Measurements from ENCODE around the gene LSAMP.
A peak's percentile ranks its signal among the peaks of the same experiment; 100 is the strongest.
"Not testable (repeated sequence)": the region's sequence is repeated elsewhere in the genome, so short reads cannot be mapped to it uniquely, and the experiment has no call there.

LSAMP gene

DNA sequence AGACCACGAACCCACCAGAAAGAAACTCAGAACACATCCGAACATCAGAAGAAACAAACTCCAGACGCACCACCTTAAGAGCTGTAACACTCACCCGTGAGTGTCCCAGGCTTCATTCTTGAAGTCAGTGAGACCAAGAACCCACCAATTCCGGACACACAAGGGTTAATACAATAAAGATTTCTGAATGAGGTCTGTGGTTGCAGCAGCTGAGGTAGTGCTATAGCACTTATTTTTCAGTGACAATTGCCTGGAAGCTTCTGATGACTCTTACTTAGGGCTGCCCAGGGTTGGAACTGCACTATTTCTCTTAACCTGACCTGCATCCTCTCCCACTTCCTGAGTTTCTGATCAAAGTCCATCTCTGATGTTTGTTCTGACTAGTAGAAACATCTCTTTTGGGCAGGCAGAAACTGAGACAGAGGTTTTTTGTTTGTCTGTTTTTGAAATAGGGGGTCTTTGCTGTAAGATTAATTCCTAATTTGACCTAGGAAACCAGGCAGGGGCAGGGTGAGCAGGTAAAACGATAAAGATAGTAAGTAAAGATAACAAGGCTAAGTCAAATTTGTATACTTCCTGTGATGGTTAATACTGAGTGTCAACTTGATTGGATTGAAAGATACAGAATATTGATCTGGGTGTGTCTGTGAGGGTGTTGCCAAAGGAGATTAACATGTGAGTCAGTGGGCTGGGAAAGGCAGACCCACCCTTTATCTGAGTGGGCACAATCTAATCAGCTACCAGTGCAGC is 652.9 kb downstream of the LSAMP start:
- no peak for DNase-seq (ENCODE audit: low read depth)

DNA sequence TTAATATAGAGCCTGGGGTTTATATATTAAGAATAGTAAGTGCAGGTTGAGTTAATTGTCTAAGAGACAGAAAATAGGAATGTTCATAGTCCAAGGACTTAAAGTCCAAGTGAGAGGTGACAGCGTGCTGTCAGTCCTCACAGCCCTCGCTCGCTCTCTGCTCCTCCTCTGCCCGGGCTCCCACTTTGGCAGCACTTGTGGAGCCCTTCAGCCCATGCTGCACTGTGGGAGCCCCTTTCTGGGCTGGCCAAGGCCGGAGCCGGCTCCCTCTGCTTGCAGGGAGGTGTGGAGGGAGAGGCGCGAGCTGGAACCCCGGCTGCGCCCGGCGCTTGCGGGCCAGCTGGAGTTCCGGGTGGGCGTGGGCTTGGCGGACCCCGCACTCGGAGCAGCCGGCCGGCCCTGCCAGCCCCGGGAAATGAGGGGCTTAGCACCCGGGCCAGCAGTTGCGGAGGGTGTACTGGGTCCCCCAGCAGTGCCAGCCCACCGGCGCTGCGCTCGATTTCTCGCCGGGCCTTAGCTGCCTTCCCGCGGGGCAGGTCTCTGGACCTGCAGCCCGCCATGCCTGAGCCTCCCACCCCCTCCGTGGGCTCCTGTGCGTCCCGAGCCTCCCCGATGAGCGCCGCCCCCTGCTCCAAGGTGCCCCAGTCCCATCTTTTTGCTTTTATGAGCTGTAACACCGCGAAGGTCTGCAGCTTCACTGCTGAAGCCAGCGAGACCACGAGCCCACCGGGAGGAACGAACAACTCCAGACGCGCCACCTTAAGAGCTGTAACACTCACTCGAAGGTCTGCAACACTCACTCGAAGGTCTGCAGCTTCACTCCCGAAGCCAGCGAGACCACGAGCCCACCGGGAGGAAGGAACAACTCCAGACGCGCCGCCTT is 653.8 kb downstream of the LSAMP start:
- not testable (repeated sequence) for DNase-seq (ENCODE audit: low read depth)

DNA sequence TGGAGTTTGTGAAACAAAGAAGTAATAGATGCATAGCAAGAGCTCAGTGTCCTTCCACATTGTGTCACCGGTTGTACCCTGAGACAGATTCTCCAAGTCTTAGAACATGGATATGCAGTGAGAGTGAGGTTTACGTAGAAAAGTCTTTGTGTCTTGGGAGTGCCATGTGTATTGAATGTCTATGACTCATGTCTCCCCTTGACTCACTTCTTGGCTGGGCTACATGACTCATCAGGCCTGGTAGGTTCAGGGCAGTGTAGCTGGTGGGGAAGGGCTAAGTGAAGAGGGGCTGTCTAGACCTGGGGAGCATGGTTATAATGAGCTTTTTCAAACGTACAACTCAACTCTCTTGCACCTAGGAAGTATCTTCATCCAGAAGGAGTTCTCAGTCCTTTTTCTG is 654.5 kb downstream of the LSAMP start:
- DNase-seq (ENCODE audit: low read depth) = no peak

DNA sequence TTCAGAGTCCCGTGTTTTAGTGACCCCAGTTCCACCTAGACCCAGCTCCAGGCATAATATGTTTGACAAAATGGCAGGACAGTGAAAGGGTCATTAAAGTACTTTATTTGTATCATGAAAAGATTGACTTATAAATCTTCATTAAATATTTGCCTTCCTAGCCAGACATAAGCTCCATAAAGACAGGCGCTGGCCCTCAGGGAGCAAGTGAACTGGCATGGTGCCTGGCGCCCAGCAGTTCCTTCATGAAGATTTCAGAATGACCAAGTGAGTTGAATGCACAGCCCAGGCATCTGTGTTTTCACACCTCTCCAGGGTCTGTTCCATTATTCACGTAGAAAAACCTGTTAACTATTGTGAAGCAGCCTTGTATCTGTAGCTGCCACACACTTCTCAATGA is 655.8 kb downstream of the LSAMP start:
- DNase-seq (ENCODE audit: low read depth) = no peak

DNA sequence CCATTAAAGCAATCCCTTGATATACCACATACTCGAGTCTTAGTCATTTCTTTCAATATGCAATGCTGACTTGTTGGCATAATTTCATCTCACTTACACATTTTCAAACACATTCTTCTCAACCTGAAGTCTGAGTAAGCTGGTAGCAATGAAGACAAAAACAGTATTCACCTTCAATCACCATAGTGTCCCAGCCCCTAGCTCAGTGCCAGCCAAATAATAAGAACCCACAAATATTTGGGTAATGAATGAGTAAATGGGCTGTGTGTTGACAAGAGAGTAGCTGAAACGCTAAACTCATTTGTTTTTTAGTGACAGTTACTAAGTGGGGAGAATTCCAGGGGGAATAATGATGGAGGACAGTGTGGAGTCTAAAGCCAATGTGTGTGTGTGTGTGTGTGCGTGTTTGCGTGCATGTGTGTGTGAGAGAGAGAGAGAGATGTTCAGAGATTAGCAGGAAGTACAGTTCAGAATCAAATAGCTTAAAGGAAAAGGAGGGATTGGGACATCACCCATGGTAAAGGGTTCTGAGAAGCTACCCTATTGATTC is 656.3 kb downstream of the LSAMP start:
- peak; percentile 98 for DNase-seq (ENCODE audit: low read depth)

DNA sequence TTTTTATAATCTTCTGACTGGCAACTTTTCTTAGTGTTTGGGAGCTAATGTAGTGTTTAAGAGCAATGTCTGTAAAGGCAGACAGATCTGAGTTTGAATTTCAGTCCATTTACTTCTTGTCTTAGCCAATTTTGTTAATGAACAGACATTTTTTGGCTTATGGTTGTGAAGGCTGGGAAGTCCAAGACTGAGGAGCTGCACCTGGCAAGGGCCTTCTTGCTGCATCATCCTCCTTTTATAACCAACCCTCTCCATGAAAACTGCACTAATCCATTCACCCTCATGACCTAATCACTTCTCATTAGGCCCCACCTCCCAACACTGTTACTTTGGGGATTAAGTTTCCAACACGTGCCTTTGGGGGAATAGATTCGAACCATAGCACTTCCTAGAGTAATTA is 657.5 kb downstream of the LSAMP start:
- no peak for DNase-seq (ENCODE audit: low read depth)

DNA sequence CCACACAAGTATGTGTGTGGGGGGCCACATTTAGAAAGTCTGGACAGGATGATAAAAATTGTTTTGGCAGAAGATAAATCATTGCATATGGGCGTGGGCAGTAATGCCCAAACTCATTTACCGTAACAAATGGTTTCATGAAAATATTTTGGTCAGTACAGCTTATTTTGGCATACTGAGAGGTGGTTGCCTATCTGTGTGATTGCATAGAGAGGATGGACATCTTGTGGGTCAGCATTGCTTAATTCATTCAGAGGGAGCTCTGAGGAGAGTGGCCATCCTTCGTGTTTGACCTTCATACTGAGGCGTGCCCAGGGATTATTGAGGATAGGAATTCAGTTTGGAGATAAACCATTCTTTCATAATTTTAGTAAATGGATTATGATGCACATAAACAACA is 659.5 kb downstream of the LSAMP start:
- DNase-seq (ENCODE audit: low read depth) = no peak

DNA sequence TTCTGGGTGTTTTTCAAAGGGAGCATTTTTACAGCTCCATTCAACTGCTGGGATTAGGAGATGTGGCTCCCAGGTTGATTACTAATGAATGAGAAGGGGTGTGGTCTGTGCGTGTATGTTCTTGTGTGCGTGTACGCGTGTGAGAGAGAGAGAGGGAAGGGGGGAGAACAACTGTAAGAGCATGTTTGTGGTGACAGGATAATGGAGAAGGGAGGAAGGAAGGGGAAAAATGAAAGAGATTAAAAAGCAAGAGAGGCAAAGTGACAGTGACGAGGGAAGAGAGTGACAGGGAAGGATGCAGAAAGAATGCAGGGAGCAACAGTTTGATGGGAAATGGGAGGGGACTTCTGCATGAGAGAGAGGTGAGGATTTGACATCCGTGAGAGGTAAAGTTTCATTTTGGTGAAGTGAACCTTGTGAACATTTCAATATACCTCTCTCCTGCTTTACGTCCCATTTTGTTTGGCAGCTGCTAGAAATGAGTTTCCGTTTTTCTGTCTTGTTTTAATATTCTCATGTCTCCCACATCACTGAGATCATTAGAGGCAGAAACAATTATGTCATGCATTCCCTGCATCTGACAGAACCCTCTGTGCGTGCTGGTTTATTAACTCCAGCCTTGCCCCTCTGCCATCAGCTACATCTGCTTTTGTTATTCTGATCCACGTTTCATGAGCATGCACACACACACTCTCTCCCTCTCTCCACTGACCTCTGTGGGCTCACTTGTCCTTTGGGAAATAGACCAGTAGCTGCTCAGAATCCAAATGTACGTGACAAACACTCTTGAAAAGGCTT is 660.3 kb downstream of the LSAMP start:
- peak; percentile 95 for DNase-seq (ENCODE audit: low read depth)

DNA sequence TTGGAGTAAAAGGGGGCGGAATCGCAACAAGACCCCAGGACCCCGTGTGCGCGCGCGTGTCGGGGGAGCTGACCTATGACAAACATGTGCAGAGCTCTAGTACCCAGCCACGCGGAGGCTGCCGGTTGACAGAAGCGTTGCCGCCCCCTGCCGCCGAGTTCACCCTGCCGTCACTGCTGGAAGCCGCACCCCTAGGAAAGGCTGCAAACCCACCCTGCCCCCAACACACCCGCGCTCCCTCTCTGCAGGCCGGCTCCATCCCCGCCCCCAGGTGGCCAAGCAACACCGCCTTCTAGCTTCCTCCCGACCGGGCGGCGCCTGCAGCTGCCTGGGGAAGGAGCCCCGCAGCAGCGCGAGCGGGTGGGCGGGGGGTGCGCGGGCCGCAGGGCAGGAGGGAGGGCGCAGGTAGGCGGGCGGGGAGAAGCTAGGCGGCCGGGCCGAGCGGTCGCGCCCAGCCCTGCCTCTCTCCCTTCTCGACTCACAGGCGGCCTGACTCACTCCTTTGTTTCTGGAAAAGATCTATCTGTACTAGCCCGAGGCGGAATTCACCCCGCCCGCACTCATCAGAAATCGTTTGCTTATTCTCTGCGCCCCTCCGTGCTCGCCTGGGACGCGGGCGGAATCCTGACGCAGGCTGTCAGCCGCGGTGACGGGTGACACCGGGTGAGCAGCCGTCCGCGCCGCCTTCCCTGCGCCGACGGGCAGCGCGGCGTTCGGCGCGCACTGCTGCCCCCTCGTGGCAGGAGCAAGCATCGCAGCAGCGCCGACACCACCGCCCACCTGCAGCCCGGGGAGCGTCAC is 661.1 kb downstream of the LSAMP start:
- no peak for DNase-seq (ENCODE audit: low read depth)

DNA sequence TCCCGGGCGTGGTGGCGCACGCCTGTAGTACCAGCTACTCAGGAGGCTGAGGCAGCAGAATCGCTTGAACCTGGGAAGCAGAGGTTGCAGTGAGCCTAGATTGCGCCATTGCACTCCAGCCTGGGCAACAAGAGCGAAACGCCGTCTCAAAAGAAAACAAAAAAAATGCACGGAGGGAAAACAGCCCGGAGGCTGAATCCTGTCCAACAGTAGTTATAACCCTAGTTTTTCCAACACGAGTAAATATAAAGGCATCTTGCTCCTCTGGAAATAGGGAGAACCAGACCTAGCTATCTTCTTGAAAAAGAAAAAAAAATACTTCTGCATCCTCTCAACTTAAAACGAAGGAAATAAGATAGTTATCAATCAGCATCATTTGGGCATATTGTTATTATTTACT is 661.9 kb downstream of the LSAMP start:
- not testable (repeated sequence) for DNase-seq (ENCODE audit: low read depth)

DNA sequence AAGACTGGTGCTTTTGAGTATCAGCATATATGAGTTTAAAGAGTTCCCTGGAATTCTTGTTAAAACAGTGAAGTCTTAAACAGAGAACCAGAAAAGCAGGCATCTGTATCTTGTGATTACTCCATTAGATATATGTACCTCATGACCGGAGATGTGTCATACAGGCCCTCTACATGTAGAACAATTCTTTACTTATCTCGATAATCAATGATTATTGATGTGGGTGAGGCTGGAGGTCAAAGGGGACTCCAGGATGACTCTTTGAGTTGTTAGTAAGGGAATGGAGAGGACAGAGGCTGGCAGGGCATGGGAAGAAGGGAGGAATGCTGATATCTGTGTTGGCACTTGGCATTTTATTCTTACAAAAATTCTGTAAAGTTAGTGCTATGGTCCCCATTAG is 666.3 kb downstream of the LSAMP start:
- no peak for DNase-seq (ENCODE audit: low read depth)

DNA sequence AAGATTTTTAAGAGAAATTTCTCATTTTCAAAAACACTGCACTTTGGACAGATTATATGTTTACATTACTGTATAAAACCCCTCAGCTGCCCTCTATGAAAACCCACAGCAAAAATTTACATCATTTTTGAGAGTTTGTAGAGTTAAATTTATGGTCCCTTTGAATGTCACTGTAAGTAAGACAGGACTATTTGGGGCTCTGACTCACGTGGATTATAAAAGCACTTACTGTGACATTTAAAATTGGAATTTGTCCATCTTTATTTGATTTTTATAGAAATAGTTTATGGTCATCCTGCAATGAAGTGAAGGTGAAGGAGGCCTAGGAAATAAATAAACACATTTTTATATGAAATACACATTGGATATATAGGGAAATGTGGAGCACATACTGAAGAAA is 672.3 kb downstream of the LSAMP start:
- DNase-seq (ENCODE audit: low read depth) = no peak

DNA sequence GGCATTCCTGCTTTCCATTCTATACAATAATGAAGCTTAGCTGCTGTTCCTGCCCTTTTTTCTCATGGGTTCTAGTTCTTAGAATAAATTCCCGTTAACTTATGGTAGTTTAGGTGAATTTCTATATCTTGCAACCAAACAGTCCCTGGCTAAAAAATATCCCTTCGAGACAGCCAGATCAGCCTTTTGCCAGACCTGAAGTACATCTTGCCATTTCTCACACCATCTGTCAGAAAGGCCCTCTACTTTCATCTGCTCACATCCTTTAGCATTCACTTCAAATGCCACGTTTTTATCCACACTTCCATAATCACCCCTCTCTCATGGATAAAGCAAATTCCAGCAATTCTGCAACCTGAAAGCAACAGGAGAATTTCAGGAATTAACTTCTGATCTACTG is 676.6 kb downstream of the LSAMP start:
- no peak for DNase-seq (ENCODE audit: low read depth)

DNA sequence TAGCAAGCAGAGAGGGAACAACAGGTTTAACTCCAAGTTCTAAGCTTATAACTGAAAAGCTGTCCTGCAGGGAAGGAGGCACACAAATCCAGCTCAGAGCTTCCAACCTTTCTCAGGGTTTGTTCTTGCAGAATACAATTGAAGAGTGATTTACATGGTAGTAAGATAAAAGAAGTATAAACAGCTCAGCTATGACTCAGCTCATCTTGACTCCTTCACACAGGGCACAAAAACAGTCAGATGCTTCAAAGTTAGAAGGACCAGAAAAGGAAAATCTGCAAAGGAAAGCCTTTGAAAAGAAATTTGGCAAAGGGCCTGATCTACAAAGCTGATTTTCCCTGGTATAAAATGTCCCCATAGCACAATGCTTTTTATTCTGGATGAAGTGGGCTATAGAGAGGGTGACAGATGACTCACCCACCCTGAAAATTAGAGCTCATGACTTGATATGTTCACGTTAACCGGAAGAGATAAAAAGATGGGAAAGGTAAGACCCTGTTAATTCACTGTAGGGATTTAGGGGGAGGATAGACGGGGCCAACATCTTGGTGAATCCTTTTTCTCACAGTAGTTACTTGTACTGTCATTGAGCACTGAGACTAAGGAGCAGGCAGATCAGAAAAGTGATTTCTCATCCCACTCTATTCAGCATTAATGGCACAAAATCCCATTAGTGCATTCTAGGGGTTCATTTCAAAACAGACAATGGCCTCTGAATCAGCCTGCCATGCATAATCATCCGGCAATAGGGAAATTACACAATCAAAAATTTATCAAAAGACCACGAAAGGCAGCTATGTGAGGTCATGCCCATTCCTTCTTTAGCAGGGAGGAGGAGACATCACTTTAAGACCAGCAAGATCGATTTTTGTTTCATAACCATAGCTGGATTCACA is 678.5 kb downstream of the LSAMP start:
- no peak for DNase-seq (ENCODE audit: low read depth)

DNA sequence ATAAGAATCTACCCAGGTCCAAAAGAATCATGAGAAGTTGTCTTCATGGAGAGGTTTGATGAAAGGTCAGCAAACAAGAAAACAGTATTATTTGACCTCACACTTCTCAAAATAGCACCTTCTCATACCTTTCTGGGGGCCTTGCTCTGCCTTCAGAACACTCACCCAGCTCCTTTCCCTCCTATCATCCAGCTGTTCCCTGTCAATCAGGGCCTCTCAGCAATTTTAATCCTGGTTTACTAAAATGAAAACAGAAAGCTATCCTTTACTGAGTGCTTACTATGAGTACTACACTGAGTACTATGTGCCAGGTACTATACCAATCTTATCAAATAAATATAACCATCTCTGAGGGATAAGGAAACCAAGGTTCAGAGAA is 683.4 kb downstream of the LSAMP start:
- DNase-seq (ENCODE audit: low read depth) = no peak

DNA sequence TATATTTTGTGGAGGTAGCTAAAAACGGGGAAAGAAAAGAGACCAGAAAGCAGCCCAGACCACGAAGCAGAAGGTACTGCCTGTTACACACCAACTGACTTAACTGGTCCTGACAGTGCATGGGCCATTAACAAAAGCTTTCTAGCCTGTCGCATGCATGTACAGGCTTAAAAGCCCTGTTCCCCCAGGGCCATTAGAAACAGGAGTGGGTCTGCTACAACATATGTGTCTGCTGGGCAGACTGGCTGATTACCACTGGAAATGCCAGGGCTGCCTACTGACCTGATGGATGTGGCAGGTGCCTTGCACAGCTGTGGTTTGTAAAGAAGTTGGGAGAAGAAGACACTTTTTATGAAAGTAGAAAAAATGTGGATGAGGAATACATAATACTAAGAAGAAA is 684.6 kb downstream of the LSAMP start:
- no peak for DNase-seq (ENCODE audit: low read depth)

DNA sequence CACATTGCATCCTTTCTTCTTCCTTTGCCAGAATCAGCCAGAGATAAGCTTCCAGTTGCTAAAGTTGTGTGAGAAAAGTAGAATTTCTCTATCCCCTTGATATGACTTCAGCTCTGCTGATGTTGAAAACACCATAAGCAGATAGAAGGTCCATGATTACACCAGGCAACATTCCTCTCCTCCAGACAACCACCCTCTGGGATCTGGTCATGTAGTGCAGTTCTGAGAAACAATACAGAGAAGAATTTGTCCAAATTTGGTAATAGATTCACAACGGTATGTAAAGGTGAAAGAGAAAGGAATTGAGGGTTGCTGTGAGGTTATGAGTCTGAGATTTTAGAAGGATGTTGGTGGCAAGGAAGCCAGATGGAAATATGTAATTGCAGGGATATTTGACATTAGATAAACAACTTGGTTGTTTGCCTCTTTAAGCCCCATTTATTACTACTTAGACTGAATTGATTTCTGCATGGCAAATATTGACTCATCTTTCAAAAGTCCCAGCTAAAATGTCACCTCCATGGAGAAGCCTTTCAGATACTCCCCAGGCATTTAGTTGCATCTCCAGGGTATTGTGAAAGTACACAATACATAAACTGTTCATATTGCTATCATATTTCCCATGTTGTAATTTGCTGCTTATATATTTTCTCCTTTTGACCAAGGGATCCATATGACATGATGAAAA is 687.1 kb downstream of the LSAMP start:
- no peak for DNase-seq (ENCODE audit: low read depth)

DNA sequence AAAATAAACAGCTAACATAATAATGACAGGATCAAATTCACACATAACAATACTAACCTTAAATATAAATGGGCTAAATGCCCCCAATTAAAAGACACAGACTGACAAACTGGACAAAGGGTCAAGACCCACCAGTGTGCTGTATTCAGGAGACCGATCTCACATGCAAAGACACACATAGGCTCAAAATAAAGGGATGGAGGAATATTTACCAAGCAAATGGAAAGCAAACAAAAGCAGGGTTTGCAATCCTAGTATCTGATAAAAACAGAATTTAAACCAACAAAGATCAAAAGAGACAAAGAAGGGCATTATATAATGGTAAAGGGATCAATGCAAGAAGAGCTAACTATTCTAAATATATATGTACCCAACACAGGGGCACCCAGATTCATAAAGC is 692.3 kb downstream of the LSAMP start:
- DNase-seq (ENCODE audit: low read depth) = not testable (repeated sequence)
